Endometrium (tissue), 2 donors: ENCODE results near the gene CLCN7.

Source experiments
- FAIRE-seq: peaks from 2 replicates; lab custom pipeline; 2012; peaks lifted over from hg19 to GRCh38; lab: Jason Lieb, UNC
- donor health status: control.
- donor health status: control.

Gene CLCN7

DNA sequence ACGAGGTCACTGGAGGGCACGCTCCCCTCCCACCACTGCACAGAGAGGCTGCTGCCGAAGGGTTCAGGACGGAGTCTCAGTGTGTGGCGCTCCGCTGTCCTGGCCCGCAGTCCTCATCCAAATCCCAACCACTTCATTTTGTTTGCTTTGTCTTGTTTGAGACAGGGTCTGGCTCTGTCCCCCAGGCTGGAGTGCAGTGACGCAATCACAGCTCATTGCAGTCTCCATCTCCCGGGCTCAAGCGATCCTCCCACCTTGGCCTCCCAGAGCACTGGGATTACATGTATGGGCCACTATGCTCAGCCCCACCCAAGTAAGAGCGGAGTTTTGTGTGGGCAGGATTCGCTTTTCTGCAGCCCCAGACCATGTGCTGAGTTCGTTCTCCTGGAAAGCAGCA is 73.1 kb downstream of the CLCN7 start:
- FAIRE-seq, result no peak

GRCh38 chr16:1401061-1401757 is 73.6 kb downstream of the CLCN7 start:
- FAIRE-seq, result no peak

DNA sequence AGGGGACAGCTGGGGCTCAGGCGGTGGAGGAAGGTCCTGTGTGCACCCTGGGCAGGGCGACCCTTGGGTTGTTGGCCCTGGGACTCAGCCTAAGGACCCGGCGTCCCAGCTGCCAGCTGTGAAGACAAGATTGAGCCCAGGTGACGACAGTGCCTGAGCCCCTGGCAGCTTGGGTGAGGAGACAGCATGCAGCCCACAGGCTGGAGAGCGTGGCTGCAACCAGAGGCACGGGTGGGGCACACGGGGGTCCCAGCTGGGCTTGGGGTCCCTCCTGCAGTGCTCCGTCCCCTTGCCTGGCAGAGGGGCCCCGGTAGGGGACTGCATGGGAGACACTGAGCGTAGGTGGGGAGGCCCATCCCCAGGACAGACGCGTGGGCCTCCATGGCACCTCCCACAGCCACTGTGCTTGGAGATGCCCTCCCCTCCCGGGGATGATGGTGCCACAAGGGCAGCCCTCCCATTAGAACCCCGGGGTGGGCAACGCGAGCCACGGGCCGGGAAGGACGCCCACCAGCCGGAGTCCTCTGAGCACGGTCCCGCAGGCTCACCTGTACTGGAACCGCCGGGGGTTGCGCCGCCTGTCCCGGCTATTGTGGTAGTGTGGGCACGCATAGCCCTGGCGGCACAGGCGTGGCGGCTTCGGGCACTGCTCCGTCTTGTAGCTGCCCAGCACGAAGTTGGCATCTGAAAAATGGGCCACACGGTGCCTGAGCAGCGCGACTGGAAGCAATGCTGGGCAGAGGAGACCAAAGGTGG is 75.8 kb downstream of the CLCN7 start:
- FAIRE-seq, result no peak

GRCh38 chr16:1398351-1398750 is 76.5 kb downstream of the CLCN7 start:
- FAIRE-seq, result no peak

GRCh38 chr16:1397779-1398178 is 77.0 kb downstream of the CLCN7 start:
- no peak for FAIRE-seq

GRCh38 chr16:1395444-1396031 is 79.3 kb downstream of the CLCN7 start:
- no peak for FAIRE-seq
